Measurements from ENCODE around the gene NEO1.
A peak's percentile ranks its signal among the peaks of the same experiment; 100 is the strongest.

GRCh38 chr15:73273181-73274002 lies 221.1 kb downstream of the NEO1 start:
- peak; percentile 90 for TF ChIP-seq CTCF (IDR thresholded peaks at IDR 0.05)
- no peak for TF ChIP-seq POLR2A (IDR thresholded peaks at IDR 0.05; ENCODE audit: low read length)
- no peak for TF ChIP-seq GATA3 (IDR thresholded peaks at IDR 0.05; ENCODE audit: borderline replicate concordance)
- TF ChIP-seq MYC (IDR thresholded peaks at IDR 0.05; ENCODE audit: borderline replicate concordance, low read length): no peak
